Naive B cell (primary cell): Measurements from ENCODE around the gene SEMA3B. TPM values are rescaled to one million over a fixed set of nuclear protein-coding genes. Genes with fewer than 3 reads are reported as not detected.
A peak's percentile ranks its signal among the peaks of the same experiment; 100 is the strongest.
"Not testable (repeated sequence)": the region's sequence is repeated elsewhere in the genome, so short reads cannot be mapped to it uniquely, and the experiment has no call there.

ENCODE experiments used
- ATAC-seq, 2 donors: fragments of 150-1000 bp; cut with Tn5 transposase; 2 replicates each; pipeline ENCODE4 v1.10.0; 2021; ENCODE audit warnings: low read depth in 2 of 2, mild to moderate bottlenecking in 2 of 2, moderate library complexity in 2 of 2
- DNase-seq: peaks from one replicate; pipeline ENCODE4 v3.0.0; 2022
- H3K27ac Mint-ChIP-seq, 6 donors: one replicate each; pipeline ENCODE4 v1.8.0; 2020 to 2022; ENCODE audit warnings: mild to moderate bottlenecking in 6 of 6, mixed read lengths in 6 of 6, moderate library complexity in 5 of 6, inconsistent platforms in 2 of 6
- H3K27me3 Mint-ChIP-seq, 3 donors: one replicate each; pipeline ENCODE4 v1.8.0; 2021 to 2022; ENCODE audit warnings: mixed read lengths in 3 of 3, mild to moderate bottlenecking in 1 of 3
- H3K36me3 Mint-ChIP-seq, 2 donors: one replicate each; pipeline ENCODE4 v1.8.0; 2020 to 2022; ENCODE audit warnings: mixed read lengths in 2 of 2, inconsistent platforms in 1 of 2, mild to moderate bottlenecking in 1 of 2
- H3K4me1 Mint-ChIP-seq, 3 donors: one replicate each; pipeline ENCODE4 v1.8.0; 2020 to 2022; ENCODE audit warnings: mixed read lengths in 3 of 3, inconsistent platforms in 1 of 3, mild to moderate bottlenecking in 1 of 3, moderate library complexity in 1 of 3
- H3K4me3 Mint-ChIP-seq, 8 donors: one replicate each; pipeline ENCODE4 v1.8.0; 2020 to 2022; ENCODE audit warnings: mild to moderate bottlenecking in 8 of 8, mixed read lengths in 8 of 8, moderate library complexity in 8 of 8, inconsistent platforms in 2 of 8
- H3K9me3 Mint-ChIP-seq, 7 donors: one replicate each; pipeline ENCODE4 v1.8.0; 2020 to 2022; ENCODE audit warnings: mixed read lengths in 7 of 7, mild to moderate bottlenecking in 5 of 7, inconsistent platforms in 2 of 7, moderate library complexity in 1 of 7
- polyA plus RNA-seq, 6 donors: library from polyadenylated mRNA; unstranded; fragments of 300-500 nt; fragmentation: Illumina TruSeq; gene quantifications; one replicate each; pipeline ENCODE4 v1.2.3, GENCODE V29; 2021; ENCODE audit warnings: low read depth in 6 of 6

SEMA3B gene
- polyA plus RNA-seq, 6 donors from 2014 or later: 0.13 TPM; not detected in 5

DNA sequence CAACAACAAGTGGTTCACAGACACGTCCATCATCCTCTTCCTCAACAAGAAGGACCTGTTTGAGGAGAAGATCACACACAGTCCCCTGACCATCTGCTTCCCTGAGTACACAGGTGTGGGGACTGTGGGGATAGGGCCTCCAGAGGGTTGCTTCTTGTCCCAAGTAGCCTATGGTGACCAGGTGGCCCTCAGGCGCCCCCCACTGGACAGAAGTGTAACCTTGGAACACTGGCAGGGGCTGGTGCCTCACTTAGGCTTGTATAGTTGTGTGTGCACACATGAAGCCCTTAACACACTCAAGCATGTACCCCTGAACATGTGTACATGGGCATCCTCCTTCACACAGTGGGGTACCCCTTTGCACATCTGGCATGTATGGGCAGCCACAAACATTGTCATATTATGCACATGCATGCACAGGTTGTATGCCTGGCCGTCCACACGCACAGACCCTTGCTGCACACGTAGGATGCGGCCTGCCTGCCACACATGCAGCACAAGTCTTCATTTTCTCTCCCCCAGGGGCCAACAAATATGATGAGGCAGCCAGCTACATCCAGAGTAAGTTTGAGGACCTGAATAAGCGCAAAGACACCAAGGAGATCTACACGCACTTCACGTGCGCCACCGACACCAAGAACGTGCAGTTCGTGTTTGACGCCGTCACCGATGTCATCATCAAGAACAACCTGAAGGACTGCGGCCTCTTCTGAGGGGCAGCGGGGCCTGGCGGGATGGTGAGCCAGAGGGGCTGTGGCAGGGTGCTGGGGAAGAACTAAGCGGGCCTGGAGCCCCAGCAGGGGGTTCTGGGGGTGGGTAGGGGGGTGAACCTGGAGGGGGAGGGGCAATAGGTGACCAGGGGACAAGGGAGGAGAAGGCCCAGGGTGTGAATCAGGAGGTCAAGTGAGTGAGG lies 11.7 kb upstream of the SEMA3B start:
- ATAC-seq (no peak), DNase-seq (no peak)
- Mint-ChIP-seq H3K36me3 (no peaks in the 10 kb centered on the region), H3K9me3 (no peaks in the 10 kb centered on the region), H3K4me3 (peak overlapping the region in 3 of 8 donors; percentile 0 to 44 (median 42)), H3K27me3 (no peaks in the 10 kb centered on the region), H3K27ac (peak overlapping the region in 1 of 6 donors; percentile 74), H3K4me1 (peaks cover 4 to 18% (median 17%) of the 10 kb centered on the region in 3 donors)

DNA sequence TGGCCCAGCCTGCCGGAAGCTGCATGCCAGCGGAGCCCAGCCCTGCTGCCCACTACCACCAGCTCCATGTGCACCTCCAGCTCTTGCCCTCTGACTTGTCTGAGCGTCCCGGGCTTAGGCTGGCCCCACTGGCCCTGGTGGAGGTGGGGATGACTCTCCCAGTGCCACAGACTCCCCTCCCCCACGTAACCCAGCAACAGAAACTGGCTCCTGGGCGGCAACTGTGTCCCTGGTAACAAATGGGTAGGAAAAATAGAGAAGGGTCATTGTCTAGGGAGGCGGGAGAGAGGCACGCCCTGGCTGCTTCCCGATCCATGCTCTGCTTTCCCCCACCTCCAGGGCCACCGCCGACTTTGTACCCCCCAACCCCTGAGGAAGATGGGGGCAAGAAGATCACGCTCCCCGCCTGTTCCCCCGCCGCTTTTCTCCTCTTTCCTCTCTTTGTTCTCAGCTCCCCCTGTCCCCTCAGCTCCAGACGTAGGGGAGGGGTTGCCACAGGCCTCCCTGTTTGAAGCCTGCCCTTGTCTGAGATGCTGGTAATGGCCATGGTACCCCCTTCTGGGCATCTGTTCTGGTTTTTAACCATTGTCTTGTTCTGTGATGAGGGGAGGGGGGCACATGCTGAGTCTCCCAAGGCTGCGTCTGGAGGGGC lies 10.8 kb upstream of the SEMA3B start:
- H3K36me3 Mint-ChIP-seq: no peaks in the 10 kb centered on the region
- peak overlapping the region in 2 of 6 donors; percentile 38 to 78 for H3K27ac Mint-ChIP-seq
- H3K4me1 Mint-ChIP-seq: peaks cover 4 to 18% (median 17%) of the 10 kb centered on the region in 3 donors
- no peaks in the 10 kb centered on the region for H3K27me3 Mint-ChIP-seq
- H3K4me3 Mint-ChIP-seq: no peak overlapping the region
- ATAC-seq (no peak), DNase-seq (no peak)
- H3K9me3 Mint-ChIP-seq: no peaks in the 10 kb centered on the region

DNA sequence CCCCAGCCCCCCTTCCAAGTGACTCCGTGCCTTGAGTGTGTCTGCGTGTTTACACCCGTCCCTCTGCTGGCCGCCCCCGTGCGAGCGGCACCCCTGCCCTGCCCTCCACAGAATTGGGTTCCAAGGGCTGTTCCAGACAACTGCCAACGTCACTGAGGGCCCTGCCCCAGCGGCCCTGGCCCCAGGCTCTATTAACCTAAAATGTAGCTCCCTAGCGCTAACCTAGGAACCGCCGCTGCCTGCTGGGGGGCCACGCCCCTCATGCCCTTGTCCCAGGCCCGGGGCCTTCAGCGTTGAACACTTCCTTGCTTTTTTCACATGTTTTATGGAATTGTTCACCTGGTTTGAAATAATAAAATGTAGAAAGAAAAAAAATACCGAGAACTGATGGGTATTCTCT lies 10.0 kb upstream of the SEMA3B start:
- peak overlapping the region in 1 of 6 donors; percentile 83 for H3K27ac Mint-ChIP-seq

GRCh38 chr3:50259432-50260026 lies 9.4 kb upstream of the SEMA3B start:
- H3K9me3 Mint-ChIP-seq: no peaks in the 10 kb centered on the region
- peaks cover 4 to 10% (median 9%) of the 10 kb centered on the region in 3 donors for H3K4me1 Mint-ChIP-seq
- H3K36me3 Mint-ChIP-seq: no peaks in the 10 kb centered on the region
- ATAC-seq (peak; percentile 12 to 15), DNase-seq (no peak)
- peak overlapping the region in 4 of 6 donors; percentile 59 to 90 (median 77) for H3K27ac Mint-ChIP-seq
- H3K4me3 Mint-ChIP-seq: peak overlapping the region; percentile 56 to 88 (median 72)
- no peaks in the 10 kb centered on the region for H3K27me3 Mint-ChIP-seq

More for the DNA sequence above, 10.0 kb upstream of the SEMA3B start:
- H3K9me3 Mint-ChIP-seq: no peaks in the 10 kb centered on the region
- peak overlapping the region in 2 of 8 donors; percentile 33 to 59 for H3K4me3 Mint-ChIP-seq
- H3K27me3 Mint-ChIP-seq: no peaks in the 10 kb centered on the region
- H3K4me1 Mint-ChIP-seq: peaks cover 4 to 10% (median 9%) of the 10 kb centered on the region in 3 donors
- DNase-seq (no peak), ATAC-seq (no peak)
- no peaks in the 10 kb centered on the region for H3K36me3 Mint-ChIP-seq

DNA sequence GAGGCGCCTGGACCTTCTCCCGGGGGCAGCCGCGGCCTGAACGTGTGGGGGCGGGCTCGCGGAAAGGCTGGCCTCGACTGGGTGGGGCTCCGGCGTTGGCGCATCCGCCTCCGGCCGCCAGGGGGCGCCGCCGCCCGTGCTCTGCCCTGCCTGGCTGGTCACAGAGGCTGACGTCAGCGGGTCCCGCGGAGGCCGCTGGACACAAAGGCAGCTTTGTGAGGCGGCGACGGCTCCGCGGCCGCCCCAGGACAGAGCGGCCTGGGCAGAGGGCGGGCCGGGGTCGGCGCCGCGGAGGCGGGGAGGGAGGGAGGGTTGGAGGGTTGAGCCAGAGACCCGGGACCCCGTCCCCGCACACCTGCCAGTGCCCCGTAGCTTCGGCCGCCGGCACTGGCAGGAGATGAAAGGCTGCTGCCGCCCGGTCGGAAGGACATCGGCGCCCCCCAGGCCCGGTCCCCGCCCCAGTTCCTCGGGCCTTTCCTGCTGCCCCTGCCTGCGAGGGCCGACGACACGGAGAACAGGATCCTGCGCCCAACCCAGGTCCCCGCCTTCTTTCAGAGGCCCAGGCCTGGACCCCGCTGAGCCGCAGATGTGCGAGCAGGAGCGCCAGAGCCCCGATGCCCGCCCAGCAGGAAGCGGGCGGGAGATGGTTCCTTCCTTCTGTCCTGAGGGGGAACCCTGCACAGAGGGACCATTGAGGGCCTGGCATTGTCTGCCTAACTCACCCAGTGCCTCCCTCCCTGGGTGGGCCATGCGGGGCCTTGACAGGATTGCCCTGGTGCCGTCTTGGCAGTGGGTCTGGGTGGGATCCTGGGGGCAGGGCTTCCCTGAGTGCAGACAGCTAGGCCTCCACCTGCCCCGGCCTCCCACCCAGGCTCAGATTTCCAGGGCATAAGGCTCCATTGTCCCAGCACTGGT lies 8.7 kb upstream of the SEMA3B start:
- Mint-ChIP-seq H3K4me1 (peaks cover 4 to 10% (median 9%) of the 10 kb centered on the region in 3 donors), H3K27ac (peak overlapping the region in 3 of 6 donors; percentile 71 to 90 (median 83)), H3K9me3 (no peaks in the 10 kb centered on the region), H3K27me3 (no peaks in the 10 kb centered on the region), H3K36me3 (no peaks in the 10 kb centered on the region), H3K4me3 (peak overlapping the region; percentile 32 to 88 (median 76))
- peak; percentile 96 to 97 for ATAC-seq
- DNase-seq: peak; percentile 84

GRCh38 chr3:50260942-50261441 lies 8.0 kb upstream of the SEMA3B start:
- no peaks in the 10 kb centered on the region for H3K9me3 Mint-ChIP-seq
- no peak for ATAC-seq

DNA sequence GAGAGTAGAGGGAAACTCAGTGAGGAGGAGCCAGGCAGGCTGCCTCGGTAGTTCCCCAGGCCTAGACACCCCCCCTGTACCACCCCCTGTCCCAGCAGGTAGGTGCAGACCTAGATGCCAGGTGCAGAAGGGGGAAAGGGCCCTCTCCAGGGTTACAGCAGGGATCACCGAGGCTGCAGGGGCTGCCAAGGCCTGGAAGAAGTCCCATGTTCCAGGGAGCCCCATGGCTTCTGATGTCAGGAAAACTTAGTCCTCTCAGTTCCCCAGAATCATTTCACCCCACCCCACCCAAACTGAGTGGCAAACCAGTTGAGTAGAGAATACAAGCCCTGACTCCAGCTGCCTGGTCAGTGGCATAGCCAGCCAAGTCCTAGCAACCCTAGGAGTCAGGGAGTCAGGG lies 7.4 kb upstream of the SEMA3B start:
- no peak overlapping the region for H3K27ac Mint-ChIP-seq
- ATAC-seq (no peak), DNase-seq (no peak)
- H3K27me3 Mint-ChIP-seq: peaks cover 0 to 10% (median 8%) of the 10 kb centered on the region in 3 donors
- peak overlapping the region in 1 of 8 donors; percentile 2 for H3K4me3 Mint-ChIP-seq
- H3K4me1 Mint-ChIP-seq: peaks cover 4 to 10% (median 9%) of the 10 kb centered on the region in 3 donors
- no peaks in the 10 kb centered on the region for H3K9me3 Mint-ChIP-seq
- no peaks in the 10 kb centered on the region for H3K36me3 Mint-ChIP-seq

More at GRCh38 chr3:50260942-50261441, 8.0 kb upstream of the SEMA3B start:
- Mint-ChIP-seq H3K4me1 (peaks cover 4 to 10% (median 9%) of the 10 kb centered on the region in 3 donors), H3K4me3 (peak overlapping the region in 6 of 8 donors; percentile 2 to 88 (median 71)), H3K27ac (peak overlapping the region in 3 of 6 donors; percentile 15 to 87 (median 83)), H3K36me3 (no peaks in the 10 kb centered on the region), H3K27me3 (peaks cover 0 to 7% (median 5%) of the 10 kb centered on the region in 3 donors)
- DNase-seq: no peak

GRCh38 chr3:50262200-50262599 lies 6.7 kb upstream of the SEMA3B start:
- Mint-ChIP-seq H3K4me1 (peaks cover 4 to 10% (median 9%) of the 10 kb centered on the region in 3 donors), H3K27me3 (peaks cover 0 to 16% (median 8%) of the 10 kb centered on the region in 3 donors)
- ATAC-seq, H3K27ac Mint-ChIP-seq, DNase-seq, H3K4me3 Mint-ChIP-seq, H3K36me3 Mint-ChIP-seq, H3K9me3 Mint-ChIP-seq: not testable (repeated sequence)

GRCh38 chr3:50262778-50263177 lies 6.2 kb upstream of the SEMA3B start:
- no peak overlapping the region for H3K27ac Mint-ChIP-seq
- peaks cover 0 to 18% (median 8%) of the 10 kb centered on the region in 3 donors for H3K27me3 Mint-ChIP-seq
- H3K4me1 Mint-ChIP-seq: peaks cover 4 to 9% (median 8%) of the 10 kb centered on the region in 3 donors
- peak overlapping the region in 2 of 8 donors; percentile 25 to 42 for H3K4me3 Mint-ChIP-seq
- no peak for DNase-seq
- no peaks in the 10 kb centered on the region for H3K36me3 Mint-ChIP-seq
- ATAC-seq: no peak
- no peaks in the 10 kb centered on the region for H3K9me3 Mint-ChIP-seq

DNA sequence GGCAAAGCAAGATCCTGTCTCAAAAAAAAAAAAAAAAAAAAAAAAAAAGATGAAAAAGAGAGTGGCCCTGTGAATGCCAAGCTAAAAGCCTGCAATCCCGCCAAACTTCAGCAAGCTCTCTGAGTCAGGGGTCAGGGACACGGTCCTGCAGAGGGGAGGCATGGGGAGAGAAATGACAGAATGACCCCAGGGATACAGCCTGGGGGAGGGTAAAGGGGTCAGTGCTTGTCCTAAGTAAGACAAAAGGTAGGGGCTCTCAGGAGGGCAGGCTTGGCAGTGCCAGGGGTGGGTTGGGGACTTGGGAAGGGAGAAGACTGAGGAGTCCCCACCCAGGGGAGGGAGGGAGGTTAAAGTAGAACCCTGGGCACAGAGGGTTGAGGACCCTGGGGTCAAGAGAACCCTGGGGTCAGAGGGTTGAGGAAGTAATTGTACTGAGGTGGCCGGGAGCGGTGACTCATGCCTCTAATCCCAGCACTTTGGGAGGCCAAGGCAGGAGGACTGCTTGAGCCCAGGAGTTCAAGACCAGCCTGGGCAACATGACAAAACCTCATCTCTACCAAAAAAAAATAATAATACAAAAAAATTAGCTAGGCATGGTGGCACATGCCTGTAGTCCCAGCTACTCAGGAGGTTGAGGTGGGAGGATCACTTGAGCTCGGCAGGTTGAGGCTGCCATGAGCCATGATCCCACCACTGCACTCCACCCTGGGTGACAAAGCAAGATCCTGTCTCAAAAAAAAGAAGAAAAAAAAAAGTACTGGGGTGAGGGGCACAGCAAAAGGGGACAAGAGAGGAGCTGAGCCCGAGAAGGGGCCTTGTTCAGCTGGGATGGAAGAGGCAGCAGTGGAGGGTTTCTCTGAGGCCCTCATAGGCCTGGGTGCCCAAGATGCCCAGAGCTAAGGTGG lies 5.2 kb upstream of the SEMA3B start:
- DNase-seq (no peak), ATAC-seq (no peak)
- peaks cover 7 to 22% (median 8%) of the 10 kb centered on the region in 3 donors for H3K27me3 Mint-ChIP-seq
- H3K27ac Mint-ChIP-seq: no peak overlapping the region
- no peaks in the 10 kb centered on the region for H3K9me3 Mint-ChIP-seq
- H3K4me1 Mint-ChIP-seq: peaks cover 4 to 9% (median 4%) of the 10 kb centered on the region in 3 donors
- H3K36me3 Mint-ChIP-seq: no peaks in the 10 kb centered on the region
- no peak overlapping the region for H3K4me3 Mint-ChIP-seq

DNA sequence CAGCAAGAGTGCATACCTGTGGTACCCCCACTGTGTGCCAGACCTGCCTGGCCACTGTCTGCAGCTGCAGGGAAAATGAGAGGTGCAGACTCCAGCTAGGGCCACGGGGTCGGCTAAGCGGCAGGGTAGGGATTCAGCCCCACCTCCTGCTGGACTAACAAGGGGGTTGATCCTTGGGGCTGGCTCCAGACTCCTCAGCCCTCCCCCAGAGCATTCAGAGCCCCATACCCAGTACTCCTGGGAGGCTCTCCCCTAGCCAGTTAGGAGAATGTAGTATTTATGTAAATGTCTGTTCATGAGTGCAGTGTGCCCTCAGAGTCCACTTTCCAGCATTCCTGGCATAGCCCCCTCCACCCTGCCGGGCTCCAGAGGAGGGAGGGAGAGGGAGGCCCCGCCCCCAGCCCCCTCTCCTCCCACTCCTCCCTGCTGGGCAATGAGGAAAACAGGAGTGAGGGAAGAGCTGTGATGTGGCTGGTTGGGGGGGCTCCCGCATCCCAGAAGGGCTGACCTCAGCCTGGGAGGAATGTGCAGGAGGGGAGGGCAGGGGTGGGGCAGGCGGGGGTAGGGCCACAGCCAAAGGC lies 4.5 kb upstream of the SEMA3B start:
- Mint-ChIP-seq H3K4me3 (no peak overlapping the region), H3K27me3 (peaks cover 8 to 28% (median 8%) of the 10 kb centered on the region in 3 donors), H3K9me3 (no peaks in the 10 kb centered on the region), H3K36me3 (no peaks in the 10 kb centered on the region), H3K27ac (no peak overlapping the region), H3K4me1 (peaks cover 4 to 8% (median 4%) of the 10 kb centered on the region in 3 donors)
- DNase-seq (no peak), ATAC-seq (no peak)
